CD4-positive, alpha-beta T cell (primary cell): Measurements from ENCODE around the gene LRP1B. TPM values are rescaled to one million over a fixed set of nuclear protein-coding genes. Genes with fewer than 3 reads are reported as not detected.

Source experiments
- ATAC-seq: fragments of 200-7000 bp; cut with Tn5 transposase; one replicate; pipeline ENCODE4 v1.10.0; 2022; ENCODE audit warnings: mild to moderate bottlenecking; ENCODE audit not compliant: poor library complexity
- CTCF ChIA-PET: fragments of 350-600 bp; sonication (Branson Sonifier 250); formaldehyde crosslinking; loops from one replicate; lab custom pipeline; 2021; ENCODE audit warnings: antibody characterized with exemption, inconsistent platforms; lab: Charles Lee
- POLR2A ChIA-PET: fragments of 350-600 bp; sonication (Branson Sonifier 250); formaldehyde crosslinking; loops from one replicate; lab custom pipeline; 2021; ENCODE audit warnings: antibody characterized with exemption, inconsistent platforms; lab: Charles Lee
- DNase-seq, 14 experiments: peaks; one replicate each; pipeline ENCODE4 v3.0.0-alpha.2; 2013 to 2020; ENCODE audit warnings: mixed read lengths in 2 of 14
- H3K27ac ChIP-seq, 2 donors: one replicate each; pipeline versions ENCODE4 v1.5.1 to v1.7.0; 2013; ENCODE audit warnings: low read length in 2 of 2, low read depth in 1 of 2, mild to moderate bottlenecking in 1 of 2
- H3K27me3 ChIP-seq, 2 experiments: 1 replicate in 1 of 2; 2 replicates in 1 of 2; pipeline versions ENCODE4 v1.6.1 to v1.7.0; 2013; ENCODE audit warnings: low read length in 2 of 2, control low read depth in 1 of 2, mild to moderate bottlenecking in 1 of 2, moderate library complexity in 1 of 2; ENCODE audit not compliant: insufficient read depth in 2 of 2, control insufficient read depth in 1 of 2
- H3K36me3 ChIP-seq: one replicate; pipeline ENCODE4 v1.6.1; 2013; ENCODE audit warnings: low read length, control low read depth; ENCODE audit not compliant: insufficient read depth
- H3K4me1 ChIP-seq: one replicate; pipeline ENCODE4 v1.6.1; 2013; ENCODE audit warnings: low read length, control low read depth; ENCODE audit not compliant: insufficient read depth
- H3K4me3 ChIP-seq: one replicate; pipeline ENCODE4 v1.5.1; 2013; ENCODE audit warnings: mild to moderate bottlenecking, low read length, moderate library complexity
- H3K9me3 ChIP-seq, 2 experiments: 1 replicate in 1 of 2; 2 replicates in 1 of 2; pipeline versions ENCODE4 v1.6.1 to v1.7.0; 2013; ENCODE audit warnings: low read length in 2 of 2, mild to moderate bottlenecking in 2 of 2, control low read depth in 1 of 2, moderate library complexity in 1 of 2; ENCODE audit not compliant: control insufficient read depth in 1 of 2, insufficient read depth in 1 of 2
- H3K27ac Mint-ChIP-seq: one replicate; pipeline ENCODE4 v1.8.0; 2020; ENCODE audit warnings: mixed read lengths
- H3K27me3 Mint-ChIP-seq: one replicate; pipeline ENCODE4 v1.8.0; 2021; ENCODE audit warnings: mixed read lengths
- H3K36me3 Mint-ChIP-seq: one replicate; pipeline ENCODE4 v1.8.0; 2021; ENCODE audit warnings: low read depth, mixed read lengths
- H3K4me1 Mint-ChIP-seq: one replicate; pipeline ENCODE4 v1.8.0; 2021; ENCODE audit warnings: low read depth, mixed read lengths
- H3K4me3 Mint-ChIP-seq: one replicate; pipeline ENCODE4 v1.8.0; 2020; ENCODE audit warnings: mild to moderate bottlenecking, mixed read lengths
- H3K9me3 Mint-ChIP-seq: one replicate; pipeline ENCODE4 v1.8.0; 2020; ENCODE audit warnings: mixed read lengths
- CTCF ChIP-seq: fragments of 200-600 bp; IDR thresholded peaks from one replicate; pipeline ENCODE4 v1.8.0; 2022; ENCODE audit warnings: antibody characterized with exemption, mild to moderate bottlenecking
- intact Hi-C, 2 experiments: fragments of 100-400 bp; cut with DNase I in 1 of 2; cut with micrococcal nuclease in 1 of 2; formaldehyde crosslinking; loops; one replicate each; pipeline versions ENCODE4 v1.15.1 to v1.9.0; 2023 to 2025; cut with DNase I, micrococcal nuclease
- total RNA-seq, 174 experiments: library from RNA in 2 of 174; stranded (reverse) in 2 of 174; gene quantifications; one replicate each; pipeline ENCODE4 v1.2.3 and lab custom pipeline; 2021 to 2026

The LRP1B gene
- total RNA-seq, 2 experiments from 2014 or later = not detected

GRCh38 chr2:140855471-140855870 lies 1275.3 kb downstream of the LRP1B start:
- Histone ChIP-seq H3K9me3 (peaks cover 0 to 4% of the 10 kb centered on the region in 2 experiments), H3K4me3 (no peak overlapping the region), H3K36me3 (no peaks in the 10 kb centered on the region), H3K4me1 (no peaks in the 10 kb centered on the region), H3K27me3 (no peaks in the 10 kb centered on the region), H3K27ac (no peak overlapping the region)
- ChIA-PET POLR2A (no interaction called here), CTCF (no interaction called here)
- Mint-ChIP-seq H3K36me3 (no peaks in the 10 kb centered on the region), H3K4me1 (no peaks in the 10 kb centered on the region), H3K9me3 (peaks cover 10% of the 10 kb centered on the region), H3K4me3 (no peak overlapping the region), H3K27me3 (no peaks in the 10 kb centered on the region), H3K27ac (no peak overlapping the region)
- ATAC-seq (no peak), DNase-seq (no peak)
- no peak for TF ChIP-seq CTCF
- intact Hi-C loops = no loop called here

GRCh38 chr2:140851258-140851981 lies 1279.4 kb downstream of the LRP1B start:
- ATAC-seq = no peak
- Mint-ChIP-seq H3K36me3 (no peaks in the 10 kb centered on the region), H3K27ac (no peak overlapping the region), H3K27me3 (no peaks in the 10 kb centered on the region), H3K4me1 (no peaks in the 10 kb centered on the region), H3K4me3 (no peak overlapping the region), H3K9me3 (peaks cover 9% of the 10 kb centered on the region)
- DNase-seq = no peak
- Histone ChIP-seq H3K9me3 (peaks cover 0 to 9% of the 10 kb centered on the region in 2 experiments), H3K27me3 (no peaks in the 10 kb centered on the region), H3K4me1 (no peaks in the 10 kb centered on the region), H3K36me3 (no peaks in the 10 kb centered on the region), H3K4me3 (no peak overlapping the region), H3K27ac (no peak overlapping the region)
- intact Hi-C loops = no loop called here
- POLR2A ChIA-PET = no interaction called here
- CTCF ChIA-PET = no interaction called here
- TF ChIP-seq CTCF = no peak

- Histone ChIP-seq H3K27me3 (no peaks in the 10 kb centered on the region), H3K9me3 (no peaks in the 10 kb centered on the region), H3K4me1 (no peaks in the 10 kb centered on the region), H3K36me3 (no peaks in the 10 kb centered on the region), H3K27ac (no peak overlapping the region), H3K4me3 (no peak overlapping the region)
- Mint-ChIP-seq H3K4me1 (no peaks in the 10 kb centered on the region), H3K27me3 (no peaks in the 10 kb centered on the region), H3K4me3 (no peak overlapping the region), H3K36me3 (no peaks in the 10 kb centered on the region), H3K9me3 (peaks cover 8% of the 10 kb centered on the region), H3K27ac (no peak overlapping the region)
- DNase-seq (no peak), ATAC-seq (no peak)
- ChIA-PET POLR2A (no interaction called here), CTCF (no interaction called here)
- intact Hi-C loops = no loop called here
- no peak for TF ChIP-seq CTCF
Measured at GRCh38 chr2:140843186-140843585, 1287.6 kb downstream of the LRP1B start.
